ENCODE measurements around the gene UCP3.

The UCP3 gene, protein sequence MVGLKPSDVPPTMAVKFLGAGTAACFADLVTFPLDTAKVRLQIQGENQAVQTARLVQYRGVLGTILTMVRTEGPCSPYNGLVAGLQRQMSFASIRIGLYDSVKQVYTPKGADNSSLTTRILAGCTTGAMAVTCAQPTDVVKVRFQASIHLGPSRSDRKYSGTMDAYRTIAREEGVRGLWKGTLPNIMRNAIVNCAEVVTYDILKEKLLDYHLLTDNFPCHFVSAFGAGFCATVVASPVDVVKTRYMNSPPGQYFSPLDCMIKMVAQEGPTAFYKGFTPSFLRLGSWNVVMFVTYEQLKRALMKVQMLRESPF

DNA sequence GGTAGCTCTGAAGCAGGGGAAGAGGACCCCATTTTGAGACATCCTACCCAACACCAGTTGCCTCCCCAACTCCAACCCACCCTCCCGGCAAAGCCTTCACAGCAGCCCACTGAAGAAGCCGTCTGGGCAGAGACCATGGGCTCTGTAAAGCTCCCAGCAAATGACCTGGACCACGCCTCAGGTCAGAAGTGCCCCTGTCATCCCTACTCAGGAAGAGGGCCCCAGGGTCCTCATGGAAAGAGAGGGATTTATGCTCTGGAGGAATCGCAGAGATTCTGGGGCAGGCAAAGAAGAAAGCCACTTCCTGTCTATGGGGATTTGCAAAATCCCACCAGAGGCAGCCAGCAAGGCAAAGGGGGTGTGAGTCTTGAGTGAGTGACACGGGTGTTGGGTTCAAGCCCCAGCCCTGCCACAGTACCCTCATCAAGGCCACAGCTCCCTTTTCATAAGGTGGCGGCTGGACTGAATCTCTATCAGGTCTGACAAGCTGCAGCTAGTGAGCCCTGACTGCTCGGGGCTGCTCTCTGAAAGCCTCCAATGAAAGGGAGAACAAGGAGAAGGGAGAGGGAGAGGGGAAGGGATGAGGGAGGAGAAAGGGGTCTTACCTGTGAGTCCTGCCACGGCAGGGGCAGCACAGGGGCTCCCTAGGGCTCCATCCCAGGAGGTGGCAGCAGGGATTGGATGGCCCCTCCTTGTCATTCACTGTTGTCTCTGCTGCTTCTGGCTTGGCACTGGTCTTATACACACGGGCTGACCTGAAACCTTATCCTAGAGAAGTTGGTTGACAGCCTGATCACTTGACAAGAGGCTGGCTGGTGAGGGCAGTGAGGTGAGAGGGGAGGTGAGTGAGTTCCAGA is at the start of gene UCP3:
TSS of gene UCP3 (minus strand) at position 713 of the 857 bp plus-strand sequence. CDS start 2,043 bp downstream, outside the sequence.
- DNase-seq (ENCODE audit: low read depth in 2 of 2), result no peak

- DNase-seq (ENCODE audit: low read depth in 2 of 2), result peak; percentile 7 to 13
These were observed 48.6 kb upstream of the UCP3 start for GRCh38 chr11:74057249-74058151.

DNA sequence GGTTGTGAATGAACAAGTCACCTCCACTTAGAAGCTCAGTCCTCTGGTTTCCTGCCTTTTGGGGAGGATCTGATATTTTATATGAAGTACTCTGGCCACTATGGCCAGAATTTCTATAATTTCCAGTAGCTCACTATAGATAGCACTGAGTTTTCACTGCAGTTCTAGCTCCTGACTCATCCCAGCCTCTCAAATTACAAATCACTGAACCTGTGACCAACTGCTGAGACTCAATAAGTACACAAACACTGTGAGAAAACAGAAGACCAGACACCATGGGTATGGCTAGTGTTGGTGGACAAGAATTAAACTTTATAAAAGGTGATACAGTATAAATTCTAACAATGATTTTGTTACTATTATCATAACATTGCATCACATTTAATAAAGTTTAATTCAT is 47.1 kb upstream of the UCP3 start:
- DNase-seq (ENCODE audit: low read depth in 2 of 2), result peak; percentile 16 to 25

DNA sequence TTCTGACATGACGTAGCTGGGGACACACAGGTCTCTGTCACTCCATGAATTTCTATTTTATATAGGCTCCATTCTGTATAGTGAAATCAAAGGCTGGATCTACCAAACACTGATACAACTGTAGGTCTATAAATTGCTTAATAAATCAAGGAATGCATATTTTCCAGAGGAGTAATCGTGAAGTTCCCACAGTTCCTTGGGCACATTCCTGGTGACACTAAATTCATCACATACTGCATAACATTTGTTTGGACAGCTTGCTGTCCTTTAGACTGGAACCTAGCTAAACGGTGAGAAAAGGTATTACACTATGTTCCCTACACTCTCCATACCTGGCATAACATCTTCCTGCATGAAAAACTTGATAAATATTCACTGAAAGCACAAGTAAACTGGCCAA is 41.6 kb upstream of the UCP3 start:
- no peak for DNase-seq (ENCODE audit: low read depth in 2 of 2)

- DNase-seq (ENCODE audit: low read depth in 2 of 2), result no peak
These were observed 40.1 kb upstream of the UCP3 start for GRCh38 chr11:74048993-74049392.

- no peak for DNase-seq (ENCODE audit: low read depth in 2 of 2)
These were observed 35.7 kb upstream of the UCP3 start for GRCh38 chr11:74044538-74044937.

DNA sequence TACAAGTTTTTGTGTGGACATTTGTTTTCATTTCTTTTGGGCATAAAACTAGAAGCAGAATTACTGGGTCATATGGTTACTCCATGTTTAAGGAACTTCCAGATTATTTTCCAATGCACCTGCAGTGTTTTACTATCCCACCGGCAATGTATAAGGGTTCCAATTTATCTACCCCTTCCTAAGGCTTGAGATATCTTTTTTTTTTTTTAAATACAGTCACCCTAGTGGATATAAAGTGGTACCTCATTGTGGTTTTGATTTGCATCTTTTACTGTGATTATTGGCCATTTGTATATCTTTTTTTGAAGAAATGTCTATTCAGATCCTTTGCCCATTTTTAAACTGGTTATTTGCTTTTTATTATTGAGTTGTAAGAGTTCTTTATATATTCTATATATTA is 34.6 kb upstream of the UCP3 start:
- no peak for DNase-seq (ENCODE audit: low read depth in 2 of 2)

DNA sequence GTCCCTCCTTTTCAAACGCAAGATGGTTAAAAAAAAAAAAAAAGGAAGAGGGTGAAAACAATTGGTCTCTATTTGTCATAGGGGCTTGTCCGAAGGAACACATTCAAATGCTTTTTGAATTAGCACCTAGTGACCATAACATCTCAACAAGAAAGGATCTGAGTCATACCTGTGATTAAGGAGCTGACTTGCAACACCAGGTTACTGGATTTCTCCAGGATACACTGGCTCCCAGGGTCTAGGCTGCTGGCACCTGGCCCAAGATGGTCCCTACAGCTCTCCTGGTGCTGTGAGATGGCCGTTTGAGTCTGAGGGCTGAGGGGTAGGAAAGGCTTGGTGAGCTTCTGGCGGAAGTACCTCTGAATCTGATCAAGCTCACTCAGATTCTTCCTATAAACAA is 28.4 kb upstream of the UCP3 start:
- no peak for DNase-seq (ENCODE audit: low read depth in 2 of 2)

DNA sequence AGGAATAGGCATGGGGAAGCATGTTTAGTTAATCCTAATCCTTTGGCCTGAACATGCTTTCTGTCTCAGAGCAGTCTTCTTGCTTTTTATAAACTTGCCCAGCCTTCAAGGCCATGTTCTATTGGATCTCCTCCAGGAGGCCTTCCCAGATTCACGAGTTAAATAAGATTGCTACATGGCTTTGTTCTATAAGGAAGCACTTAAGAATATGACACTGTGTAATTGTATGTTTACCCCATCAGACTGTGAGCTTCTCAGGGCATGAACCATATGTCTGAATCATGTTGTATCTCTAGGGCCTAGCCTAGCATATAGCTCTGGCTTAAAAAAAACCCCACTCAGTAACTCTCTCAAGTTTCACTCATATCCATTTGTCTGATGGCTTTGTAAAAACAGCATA is 26.4 kb upstream of the UCP3 start:
- DNase-seq (ENCODE audit: low read depth in 2 of 2), result no peak

DNA sequence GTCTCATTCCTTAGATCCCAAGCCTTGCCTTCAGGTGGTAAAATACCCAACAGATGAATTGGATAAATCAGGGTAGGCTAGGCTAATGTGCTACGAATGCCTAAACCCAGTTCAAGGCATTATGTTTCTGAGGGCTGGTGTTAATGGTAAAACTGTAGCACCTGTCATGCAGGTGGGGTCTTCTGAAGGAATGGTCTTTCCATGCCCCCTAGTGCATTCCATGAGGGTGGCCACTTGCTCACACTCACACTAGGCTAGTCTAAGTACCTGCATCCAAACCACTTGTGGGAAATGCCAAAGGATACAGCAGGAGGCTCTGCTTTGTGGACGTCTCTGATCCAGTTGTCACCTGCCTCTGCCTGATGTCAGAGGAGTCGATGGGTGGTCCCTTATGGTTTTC is 24.2 kb upstream of the UCP3 start:
- DNase-seq (ENCODE audit: low read depth in 2 of 2), result no peak

DNA sequence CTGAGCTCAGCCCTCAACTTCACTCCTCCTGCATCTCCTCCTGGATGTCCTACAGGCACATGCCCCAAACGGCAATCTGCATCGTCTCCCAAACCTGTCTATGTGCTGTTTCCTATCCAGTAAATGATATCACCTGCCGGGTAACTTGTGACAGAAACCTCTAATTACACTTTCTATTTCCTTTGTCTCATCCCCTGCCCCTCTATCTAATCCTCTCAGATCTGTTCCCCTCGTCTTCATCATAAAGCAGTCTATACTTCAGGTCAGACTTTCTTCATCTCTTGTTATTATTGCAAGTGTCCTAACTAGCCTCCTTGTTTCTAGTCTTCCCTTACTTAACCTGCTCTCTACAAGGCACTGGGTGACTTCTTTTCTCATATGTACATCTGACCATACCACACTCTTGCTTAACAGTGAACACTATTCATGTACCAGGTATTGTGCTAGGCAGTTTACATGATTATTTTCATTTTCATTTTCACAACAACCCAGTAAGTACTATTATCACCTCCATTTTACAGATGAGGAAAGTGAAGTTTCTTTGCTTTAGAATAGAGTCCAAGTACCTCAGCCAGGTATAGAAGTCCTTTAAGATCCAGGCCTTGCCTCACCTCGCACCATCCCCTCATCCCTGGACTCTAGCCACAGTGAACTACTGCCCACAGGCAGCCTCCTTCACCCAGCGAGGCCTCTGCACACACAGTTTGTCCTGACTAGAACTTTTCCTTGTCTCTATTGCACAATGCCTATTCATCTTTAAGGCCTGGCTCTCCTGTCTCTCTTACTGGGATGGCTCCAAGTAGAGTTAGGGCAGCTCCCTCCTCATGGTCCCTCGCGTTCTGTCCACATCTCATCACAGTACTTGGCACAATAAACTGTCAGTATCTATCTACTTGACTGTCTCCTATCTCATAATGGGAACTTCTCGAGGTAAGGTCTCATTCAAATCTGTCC is 22.1 kb upstream of the UCP3 start:
- DNase-seq (ENCODE audit: low read depth in 2 of 2), result no peak

DNA sequence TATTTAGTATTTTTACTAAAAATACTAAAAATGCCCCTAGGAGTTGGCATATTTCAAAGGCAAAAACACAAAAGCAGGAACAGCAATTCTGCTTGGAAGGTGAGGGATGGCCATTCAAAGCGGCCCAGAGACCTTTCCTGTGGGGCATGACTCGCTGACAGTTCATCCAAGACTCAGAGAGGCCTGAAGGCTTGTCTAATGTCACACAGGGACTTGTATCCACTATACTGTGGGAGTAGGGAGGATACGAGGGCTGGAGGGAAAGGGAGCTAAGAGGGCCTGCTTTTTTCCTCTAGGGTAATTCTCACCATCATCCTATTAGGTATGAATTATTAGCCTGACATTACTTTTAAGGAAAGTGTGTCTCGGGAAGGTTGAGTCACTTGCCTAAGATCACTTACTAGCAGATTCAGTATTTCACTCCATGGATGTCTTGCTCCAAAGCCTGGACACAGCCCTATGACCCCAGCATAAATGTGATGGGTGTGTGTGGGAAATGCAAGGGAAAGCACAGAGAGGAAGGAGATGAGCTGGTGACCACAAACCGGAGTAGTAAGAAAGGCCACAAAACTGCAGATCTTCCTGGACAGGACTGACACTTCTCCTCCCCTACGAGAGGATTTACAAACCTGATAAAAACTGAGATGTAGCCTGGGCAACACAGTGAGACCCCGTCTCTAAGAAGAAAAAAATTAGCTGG is 16.7 kb upstream of the UCP3 start:
- DNase-seq (ENCODE audit: low read depth in 2 of 2), result no peak

GRCh38 chr11:74024261-74025029 is 15.6 kb upstream of the UCP3 start:
- peak; percentile 66 to 71 for DNase-seq (ENCODE audit: low read depth in 2 of 2)

DNA sequence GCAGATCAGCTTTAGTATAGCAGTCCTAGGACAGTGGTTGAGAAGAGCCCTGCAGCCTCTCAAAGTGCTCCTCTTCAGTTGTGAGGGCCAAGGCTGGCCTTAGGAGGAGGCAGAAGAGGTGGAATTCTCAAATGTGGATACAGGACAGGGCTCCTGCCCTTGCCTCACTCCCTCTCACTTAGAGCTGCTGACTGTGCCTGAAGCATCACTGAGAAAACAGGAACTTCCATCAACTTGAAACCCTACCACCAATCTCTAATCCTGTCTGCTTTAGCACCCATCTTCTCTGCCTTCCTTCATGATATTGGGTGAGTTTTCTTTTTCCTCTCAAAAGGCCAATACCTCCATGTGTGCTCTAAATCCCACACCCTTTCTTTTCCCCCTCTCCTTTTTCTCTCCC is 14.4 kb upstream of the UCP3 start:
- DNase-seq (ENCODE audit: low read depth in 2 of 2), result no peak

DNA sequence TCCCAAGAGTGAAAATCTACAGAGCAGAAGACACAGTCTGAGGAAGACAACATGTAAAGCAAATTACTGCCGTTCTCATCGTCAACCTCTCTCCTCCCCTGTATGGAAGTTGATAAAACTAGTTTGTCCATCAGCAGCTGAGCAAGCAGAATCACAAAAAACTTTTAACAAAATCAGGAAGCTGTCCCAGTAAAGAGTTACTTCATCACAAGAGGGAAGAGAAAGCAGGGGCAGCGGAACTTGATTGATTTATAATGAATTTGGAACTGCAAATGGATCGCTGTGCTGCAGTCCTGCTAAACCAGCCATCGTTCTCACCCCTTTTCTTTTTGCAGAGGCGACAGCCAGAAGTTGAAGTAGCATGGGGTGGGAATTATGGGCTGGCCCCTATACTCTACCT is 13.7 kb upstream of the UCP3 start:
- DNase-seq (ENCODE audit: low read depth in 2 of 2), result no peak

DNA sequence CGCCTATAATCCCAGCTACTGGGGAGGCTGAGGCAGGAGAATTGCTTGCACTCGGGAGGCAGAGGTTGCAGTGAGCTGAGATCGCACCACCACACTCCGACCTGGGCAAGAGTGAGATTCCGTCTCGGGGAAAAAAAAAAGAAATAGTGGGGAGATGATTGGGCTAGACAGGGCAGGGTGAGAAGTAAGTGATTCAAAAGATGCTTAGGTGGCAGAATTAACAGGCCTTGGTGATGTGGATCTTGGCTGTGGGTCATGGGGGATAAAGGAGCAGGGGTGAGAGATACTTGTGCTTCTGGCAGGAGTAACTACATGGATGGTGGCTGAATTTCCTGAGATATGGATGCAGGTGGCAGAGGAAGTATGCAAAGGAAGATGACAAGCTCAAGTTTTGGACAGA is 13.1 kb upstream of the UCP3 start:
- no peak for DNase-seq (ENCODE audit: low read depth in 2 of 2)

DNA sequence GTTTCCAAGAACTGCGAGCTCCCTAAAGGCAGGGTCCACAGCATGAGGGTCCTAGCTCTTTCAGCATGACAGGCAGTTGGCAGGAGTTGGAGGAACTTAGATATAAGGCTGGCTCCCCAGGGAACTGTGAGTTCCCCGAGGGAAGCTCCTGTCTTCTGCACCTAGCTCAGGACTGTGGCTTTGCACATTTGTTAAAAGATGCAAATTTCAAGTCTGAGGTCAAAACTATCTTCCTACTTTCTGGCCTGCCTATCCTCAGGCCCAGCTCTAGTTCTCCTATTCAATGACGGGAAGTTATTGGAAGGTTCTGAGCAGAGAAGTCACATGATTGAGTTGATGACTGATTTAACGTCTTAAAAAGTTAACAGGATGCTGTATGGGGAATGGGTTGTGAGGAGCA is 11.7 kb upstream of the UCP3 start:
- DNase-seq (ENCODE audit: low read depth in 2 of 2), result no peak

DNA sequence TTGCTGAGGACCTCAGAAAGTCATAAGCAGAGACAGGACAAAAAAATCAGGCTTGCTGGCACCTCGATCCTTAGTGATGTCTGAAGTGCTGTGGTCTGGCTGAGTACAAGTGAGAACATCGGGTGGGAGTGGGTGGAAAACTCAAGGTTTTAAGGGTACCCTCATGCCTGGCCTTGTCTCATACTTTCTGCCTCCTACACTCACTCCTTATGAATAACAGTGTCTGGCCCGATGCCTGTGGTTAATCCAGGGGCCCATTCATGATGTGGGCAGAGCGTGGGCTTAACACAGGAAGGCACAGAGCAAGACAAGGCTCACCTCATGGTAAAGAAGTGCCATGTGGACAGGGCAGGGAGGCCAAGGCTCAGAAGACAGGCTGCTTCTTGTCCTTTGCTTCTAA is 11.0 kb upstream of the UCP3 start:
- DNase-seq (ENCODE audit: low read depth in 2 of 2), result no peak

DNA sequence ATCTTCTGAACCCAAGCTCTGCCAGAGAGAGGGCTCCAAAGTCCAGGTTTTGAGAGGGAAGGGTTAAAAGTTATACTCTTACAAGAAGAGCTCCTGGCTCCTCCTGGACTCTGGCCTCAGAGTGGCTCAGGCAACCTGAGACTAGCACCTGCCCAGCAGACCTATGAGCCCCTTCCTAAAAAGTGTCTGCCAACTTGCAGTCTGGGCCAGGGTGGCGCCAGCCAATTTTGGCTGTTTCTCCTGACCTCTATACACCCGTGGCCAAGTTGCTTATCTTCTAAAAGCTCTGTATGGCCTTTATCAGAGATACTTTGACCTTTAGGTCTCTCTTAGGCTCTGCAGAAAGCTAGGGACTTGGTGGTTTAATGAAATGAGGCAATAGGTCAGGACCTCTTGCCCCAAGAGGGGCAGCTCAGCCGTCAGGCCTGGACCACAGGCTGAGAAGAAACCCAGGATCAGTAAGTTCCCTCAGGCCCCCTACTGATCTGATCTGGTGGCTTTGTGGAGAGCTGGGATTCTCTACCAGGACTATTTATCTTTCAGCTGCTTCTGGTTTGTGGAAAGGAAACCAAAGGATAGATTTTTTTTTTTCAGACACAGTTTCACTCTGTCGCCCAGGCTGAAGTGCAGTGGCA is 10.3 kb upstream of the UCP3 start:
- no peak for DNase-seq (ENCODE audit: low read depth in 2 of 2)

Data from fibroblast of skin of left quadriceps (primary cell).